GM19099 (cell line): Measurements from ENCODE around the gene GARIN5B.

ENCODE experiments used
- POLR2A ChIP-seq: IDR thresholded peaks from 3 replicates; pipeline ENCODE4 v1.6.1; 2011; ENCODE audit warnings: low read depth; ENCODE audit not compliant: insufficient read length; ENCODE audit errors: extremely low read depth

The GARIN5B gene

GRCh38 chr19:55382013-55382412, 19.0 kb upstream of the GARIN5B start:
- TF ChIP-seq POLR2A, result no peak

DNA sequence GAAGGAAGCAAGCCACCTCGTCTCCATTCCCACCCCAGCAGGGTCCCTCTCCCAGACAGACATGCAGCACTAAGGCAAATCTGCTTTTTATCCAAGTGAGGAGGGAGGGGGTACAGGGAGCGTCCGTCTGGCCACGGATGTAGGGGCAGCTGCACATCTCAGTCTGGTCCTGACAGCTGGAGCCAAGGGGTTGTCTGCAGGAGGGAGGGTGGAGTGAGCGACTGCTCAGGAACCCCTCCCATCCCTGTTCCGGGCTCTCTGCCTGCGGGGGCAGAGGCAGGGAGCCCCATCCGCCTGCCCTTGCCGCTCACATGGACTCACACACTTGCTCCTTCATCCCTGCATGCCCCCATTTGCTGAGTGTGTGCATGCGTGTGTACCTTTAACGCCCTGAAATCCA, 16.1 kb upstream of the GARIN5B start:
- TF ChIP-seq POLR2A, result no peak

- TF ChIP-seq POLR2A, result no peak
These were observed 14.5 kb upstream of the GARIN5B start for GRCh38 chr19:55377356-55378131.

GRCh38 chr19:55376241-55376933, 13.3 kb upstream of the GARIN5B start, which contains the start of gene TMEM190:
TMEM190 (plus strand) TSS chr19:55376826; CDS start chr19:55376854, 28 bp downstream.
- TF ChIP-seq POLR2A, result no peak

- TF ChIP-seq POLR2A, result no peak
These were observed 11.1 kb upstream of the GARIN5B start for GRCh38 chr19:55373993-55374757.

- TF ChIP-seq POLR2A, result no peak
These were observed 10.4 kb upstream of the GARIN5B start for GRCh38 chr19:55373306-55373992.

DNA sequence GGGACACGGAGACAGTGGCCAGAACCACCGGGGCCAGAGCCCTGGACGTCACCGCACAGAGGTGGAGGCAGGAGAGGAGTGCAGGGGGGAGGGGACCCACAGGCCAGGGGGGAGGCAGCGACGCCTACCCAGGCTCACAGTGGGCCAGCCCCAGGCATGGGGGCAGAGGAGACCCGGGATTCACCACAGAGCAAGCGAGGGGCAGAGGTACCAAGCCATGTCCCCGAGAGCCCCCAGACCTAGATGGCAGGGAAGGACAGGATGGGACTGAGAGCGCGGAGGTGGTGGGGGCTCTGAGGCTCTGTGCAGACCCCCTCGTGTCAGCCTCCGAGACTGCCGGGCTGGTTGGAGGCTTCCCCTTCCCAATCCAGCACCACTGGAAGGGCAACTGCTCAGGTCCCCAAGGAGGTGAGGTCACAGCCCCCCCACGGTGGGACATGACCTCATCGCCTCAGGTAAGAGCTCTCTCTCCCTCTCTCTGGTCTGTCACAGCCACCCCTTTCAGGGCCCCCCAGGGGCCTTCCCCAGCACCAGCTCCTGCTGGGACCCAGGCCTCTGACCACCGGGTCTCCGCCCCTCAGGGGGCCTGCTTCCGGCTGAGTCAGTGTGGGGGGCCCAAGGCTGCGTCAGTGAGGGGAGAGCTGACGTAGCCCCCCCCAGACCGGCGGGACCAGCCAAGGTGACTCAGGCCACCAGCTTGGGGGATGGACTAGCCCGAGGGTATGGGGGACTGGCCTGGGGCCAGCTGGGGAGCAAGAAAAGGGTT, 9.4 kb upstream of the GARIN5B start:
- TF ChIP-seq POLR2A, result no peak

DNA sequence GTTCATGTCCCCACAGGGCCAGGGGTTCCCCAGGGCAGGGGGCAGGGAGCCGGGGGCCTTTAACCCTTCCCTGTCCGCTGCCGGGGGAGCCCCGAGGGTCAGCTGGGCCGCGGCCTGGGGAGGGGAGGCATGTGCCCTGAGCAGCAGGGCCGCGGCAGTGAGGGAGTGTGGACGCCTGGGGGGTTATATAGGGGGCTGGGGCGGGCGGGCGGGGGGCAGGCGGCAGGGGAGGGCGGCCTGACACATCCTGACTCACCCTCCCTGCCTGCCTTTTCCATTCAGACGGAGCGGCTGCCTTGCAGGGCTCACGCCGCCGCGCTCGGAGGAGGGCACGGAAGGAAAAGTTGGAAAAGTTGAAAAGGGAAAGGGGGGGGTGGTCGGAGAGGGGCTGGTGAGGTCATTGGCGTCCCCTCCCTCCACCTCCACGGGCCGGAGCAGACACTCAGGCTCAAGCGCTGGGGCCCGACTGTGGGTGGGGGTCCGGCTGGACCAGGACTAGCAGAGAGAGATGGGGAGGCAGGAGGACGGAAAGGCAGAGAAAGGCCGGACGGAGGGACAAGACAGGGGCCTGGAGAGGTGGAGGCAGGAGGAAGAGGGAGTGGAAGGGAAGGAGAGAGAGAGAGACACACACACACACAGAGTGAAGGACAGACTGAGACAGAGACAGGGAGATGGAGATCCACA, 7.4 kb upstream of the GARIN5B start, which contains the start of gene IL11:
Gene IL11, minus strand, starts transcription at position 159 of the 684 bp plus-strand sequence. Its CDS starts 153 bp downstream, at position 6.
- no peak for TF ChIP-seq POLR2A

DNA sequence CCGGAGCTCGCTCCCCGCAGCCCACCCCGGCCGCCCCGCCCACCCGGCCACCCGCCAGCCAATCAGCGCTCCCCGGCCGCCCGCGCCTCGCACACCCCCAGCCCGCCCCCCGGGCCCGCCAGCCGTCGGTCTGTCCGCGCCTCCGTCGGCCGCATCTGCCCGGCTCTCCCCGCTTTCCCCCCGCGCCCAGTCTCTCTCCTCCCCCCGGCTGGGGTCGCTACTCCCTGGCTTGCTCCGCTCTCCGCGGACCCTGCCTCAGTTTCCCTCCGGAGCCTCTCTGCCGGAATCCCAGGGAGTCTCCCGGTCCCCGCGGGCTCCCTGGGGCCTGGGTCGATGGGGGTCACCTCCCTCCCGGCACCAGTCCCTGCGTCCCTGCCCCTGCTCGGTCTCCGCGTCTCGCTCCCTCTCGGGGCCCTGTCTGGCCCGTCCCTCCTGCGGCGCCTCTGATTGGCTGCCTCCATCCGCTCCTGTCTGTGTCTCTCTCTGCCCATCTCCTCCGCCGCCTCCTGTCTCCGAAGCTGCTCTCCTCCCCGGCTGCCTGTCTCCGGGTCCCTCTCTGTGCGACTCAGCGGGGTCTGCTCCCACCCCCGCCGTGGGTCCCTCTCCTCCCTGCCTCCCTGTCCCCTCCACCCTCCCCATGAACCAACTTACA, 6.7 kb upstream of the GARIN5B start:
- no peak for TF ChIP-seq POLR2A

GRCh38 chr19:55368701-55369563, 5.9 kb upstream of the GARIN5B start:
- TF ChIP-seq POLR2A, result no peak

DNA sequence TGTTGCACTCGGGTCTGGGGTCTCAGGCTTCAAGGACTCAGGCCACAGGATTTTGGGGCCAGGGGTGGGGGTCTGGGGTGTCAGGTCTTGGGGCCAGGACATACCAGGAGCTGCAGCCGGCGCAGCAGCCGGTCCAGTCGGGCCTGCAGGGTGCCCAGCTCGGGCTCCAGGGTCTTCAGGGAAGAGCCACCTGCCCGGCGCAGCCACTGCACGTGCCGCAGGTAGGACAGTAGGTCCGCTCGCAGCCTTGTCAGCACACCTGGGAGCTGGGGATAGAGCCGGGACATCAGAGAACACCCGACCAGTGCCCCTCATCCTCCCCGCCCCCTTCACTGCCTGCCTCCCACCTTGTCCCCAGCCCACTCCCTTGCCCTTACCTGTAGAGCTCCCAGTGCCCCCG, 5.0 kb upstream of the GARIN5B start:
- TF ChIP-seq POLR2A, result no peak

- TF ChIP-seq POLR2A, result no peak
These were observed 3.7 kb upstream of the GARIN5B start for GRCh38 chr19:55366790-55367189.
